Chondrocyte (in vitro differentiated cells): Measurements from ENCODE around the gene PES1. TPM values are rescaled to one million over a fixed set of nuclear protein-coding genes. Genes with fewer than 3 reads are reported as not detected.

Experiments
- DNase-seq: peaks from one replicate; pipeline ENCODE4 v3.0.0; 2021; ENCODE audit warnings: mixed read lengths, low spot score
- H3K27ac Mint-ChIP-seq: one replicate; pipeline ENCODE4 v1.8.0; 2021; ENCODE audit warnings: mild to moderate bottlenecking, moderate library complexity, mixed read lengths; ENCODE audit not compliant: unreplicated experiment
- H3K27me3 Mint-ChIP-seq: 2 replicates; pipeline ENCODE4 v1.8.0; 2021; ENCODE audit warnings: low read depth, mixed read lengths
- H3K36me3 Mint-ChIP-seq: 2 replicates; pipeline ENCODE4 v1.8.0; 2021; ENCODE audit warnings: low read depth, mixed read lengths
- H3K4me1 Mint-ChIP-seq: 2 replicates; pipeline ENCODE4 v1.8.0; 2021; ENCODE audit warnings: low read depth, mild to moderate bottlenecking, mixed read lengths
- H3K4me3 Mint-ChIP-seq: one replicate; pipeline ENCODE4 v1.8.0; 2021; ENCODE audit warnings: mild to moderate bottlenecking, moderate library complexity, mixed read lengths; ENCODE audit not compliant: unreplicated experiment
- H3K9me3 Mint-ChIP-seq: 2 replicates; pipeline ENCODE4 v1.8.0; 2021; ENCODE audit warnings: low read depth, mixed read lengths
- CTCF ChIP-seq: fragments of 200-600 bp; sonication (generic); IDR thresholded peaks from 2 replicates; pipeline ENCODE4 v1.5.0; 2021; ENCODE audit warnings: antibody characterized with exemption, mild to moderate bottlenecking, moderate library complexity
- total RNA-seq: library from RNA; stranded (reverse); gene quantifications from 3 replicates; pipeline ENCODE4 v1.2.1, GENCODE V29; 2021

The PES1 gene
- total RNA-seq, 1 donor from 2014 or later = 53.6 TPM

DNA sequence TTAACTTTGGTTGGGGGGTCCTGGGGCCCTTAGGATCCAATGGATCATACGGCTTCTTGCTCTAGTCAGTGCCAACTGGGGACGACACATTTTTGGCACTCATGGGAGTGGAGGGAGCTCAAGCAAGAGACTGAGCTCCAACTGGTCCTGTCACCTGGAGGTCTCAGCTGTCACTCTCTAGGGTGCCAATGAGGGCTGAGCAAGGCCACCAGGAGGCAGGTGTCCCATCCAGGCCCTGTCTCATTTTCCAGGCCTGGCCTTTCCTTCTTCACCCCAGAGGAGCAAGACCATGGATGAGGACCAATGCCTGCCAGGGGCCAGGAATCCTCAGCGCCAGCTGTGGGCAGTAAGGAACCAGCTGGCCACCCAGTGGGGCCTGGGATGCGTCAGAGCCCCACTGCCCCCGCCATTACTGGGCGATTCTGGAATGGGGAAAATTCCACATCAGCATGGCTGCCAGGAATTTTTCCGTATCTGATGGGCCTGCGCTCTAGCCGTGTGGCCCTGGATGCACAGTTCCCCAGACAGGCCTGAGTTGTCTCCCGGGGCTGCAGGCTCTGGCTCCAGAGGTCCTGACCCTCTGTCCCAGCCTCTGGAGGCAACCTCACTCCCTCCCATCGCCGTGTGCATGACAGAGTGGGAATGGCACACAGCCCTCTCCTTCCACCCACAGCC is 16.6 kb downstream of the PES1 start:
- Mint-ChIP-seq H3K4me3 (peak overlapping the region; percentile 60), H3K4me1 (peaks cover 18% of the 10 kb centered on the region), H3K9me3 (no peaks in the 10 kb centered on the region), H3K27me3 (peaks cover 3% of the 10 kb centered on the region), H3K36me3 (peaks cover 33% of the 10 kb centered on the region), H3K27ac (no peak overlapping the region)
- peak; percentile 42 for TF ChIP-seq CTCF
- no peak for DNase-seq

GRCh38 chr22:30574095-30574981 is 17.4 kb downstream of the PES1 start, which contains the start of gene GAL3ST1:
Gene GAL3ST1 (minus strand): TSS chr22:30574665. CDS start chr22:30557392, 17,273 bp downstream.
- H3K27me3 Mint-ChIP-seq = peaks cover 4% of the 10 kb centered on the region
- peak within 1 kb of the TSS; percentile 60 for H3K4me3 Mint-ChIP-seq
- H3K9me3 Mint-ChIP-seq = no peaks in the 10 kb centered on the region
- H3K4me1 Mint-ChIP-seq = peaks cover 18% of the 10 kb centered on the region
- H3K27ac Mint-ChIP-seq = no peak within 1 kb of the TSS
- peaks cover 25% of the 10 kb centered on the region for H3K36me3 Mint-ChIP-seq
- no peak for TF ChIP-seq CTCF
- DNase-seq = no peak

DNA sequence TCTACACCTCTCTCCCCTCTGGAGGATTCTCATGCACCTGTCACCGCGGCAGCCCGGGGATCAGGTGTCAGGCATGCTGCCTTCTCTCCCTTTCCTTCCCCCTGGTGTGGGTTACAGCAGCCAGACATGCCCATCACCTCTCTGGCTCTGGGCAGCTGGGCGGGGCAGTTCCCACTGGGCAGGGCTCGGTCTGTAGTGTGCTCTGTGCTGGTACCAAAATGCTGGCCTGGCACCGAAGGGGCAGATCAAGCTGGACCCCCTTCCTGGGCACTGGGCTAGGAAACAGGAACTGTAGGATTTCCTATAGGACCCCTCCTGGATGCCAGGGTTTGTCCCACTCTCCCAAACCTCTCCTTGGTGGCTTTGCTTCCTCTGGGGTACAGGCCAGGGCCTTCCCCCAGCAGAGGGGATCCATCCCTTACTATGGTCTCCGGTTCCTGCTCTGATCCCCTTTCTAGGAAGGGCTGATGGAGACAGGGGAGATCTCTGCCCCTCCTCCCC is 18.1 kb downstream of the PES1 start:
- H3K4me3 Mint-ChIP-seq = no peak overlapping the region
- TF ChIP-seq CTCF = no peak
- H3K36me3 Mint-ChIP-seq = peaks cover 19% of the 10 kb centered on the region
- no peak overlapping the region for H3K27ac Mint-ChIP-seq
- H3K9me3 Mint-ChIP-seq = no peaks in the 10 kb centered on the region
- no peak for DNase-seq
- H3K4me1 Mint-ChIP-seq = peaks cover 18% of the 10 kb centered on the region
- H3K27me3 Mint-ChIP-seq = peaks cover 4% of the 10 kb centered on the region

DNA sequence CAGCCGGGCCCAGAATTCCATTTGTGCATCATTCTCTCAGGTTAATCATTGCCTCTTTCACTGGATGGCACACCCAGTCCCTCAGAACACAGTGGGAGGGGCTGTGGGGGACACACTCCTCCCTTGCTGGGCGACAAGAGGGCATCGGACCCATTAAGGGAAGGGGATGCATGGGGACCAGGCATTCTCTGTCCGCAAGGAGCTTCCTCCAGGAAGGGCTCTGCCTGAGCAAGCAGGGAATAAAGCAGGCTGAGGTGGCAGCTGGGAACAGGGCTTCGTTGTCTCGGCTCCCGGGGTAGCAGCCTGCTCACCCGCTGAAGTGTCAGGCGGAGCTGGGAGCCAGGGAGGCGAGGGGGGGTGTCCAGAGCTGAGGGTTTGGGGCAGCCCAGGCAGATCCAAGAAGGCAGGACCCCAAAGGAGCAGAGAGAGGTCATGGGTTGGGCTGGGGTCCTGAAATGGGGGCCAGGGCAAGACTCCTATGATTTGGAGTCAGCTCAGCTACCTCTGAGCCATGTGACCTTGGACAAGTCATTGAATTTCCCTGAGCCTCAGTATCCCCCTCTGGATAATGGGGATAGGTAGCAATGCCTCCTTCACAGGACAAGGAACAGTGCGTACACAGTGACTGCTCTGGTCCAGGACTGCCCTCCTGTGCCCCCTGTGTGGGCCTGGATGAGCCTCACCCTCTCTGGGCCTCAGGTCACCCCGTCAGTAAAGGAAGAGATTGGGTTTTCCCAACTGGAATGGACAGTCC is 18.7 kb downstream of the PES1 start:
- Mint-ChIP-seq H3K36me3 (peaks cover 17% of the 10 kb centered on the region), H3K27ac (no peak overlapping the region), H3K27me3 (peaks cover 4% of the 10 kb centered on the region), H3K4me1 (peaks cover 18% of the 10 kb centered on the region), H3K9me3 (no peaks in the 10 kb centered on the region), H3K4me3 (no peak overlapping the region)
- DNase-seq = no peak
- no peak for TF ChIP-seq CTCF

DNA sequence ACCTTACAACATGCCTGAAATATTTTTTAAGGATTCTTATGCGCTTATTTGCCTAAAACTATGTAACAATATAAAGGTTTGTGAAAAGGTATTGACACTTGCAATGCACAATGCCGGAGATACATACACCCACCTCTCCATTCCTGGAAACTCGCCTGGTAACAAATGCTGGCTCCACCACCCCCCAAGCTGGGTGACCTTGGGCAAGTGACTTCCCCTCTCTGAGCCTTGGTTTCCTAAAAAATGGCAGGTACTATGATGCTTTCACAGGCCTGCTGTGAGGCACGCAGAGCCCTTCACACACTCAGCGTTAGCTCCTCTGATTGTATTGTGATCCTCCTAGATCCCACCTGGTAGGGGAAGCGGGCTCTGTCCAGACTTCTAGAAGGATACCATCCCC is 19.5 kb downstream of the PES1 start:
- peaks cover 18% of the 10 kb centered on the region for H3K4me1 Mint-ChIP-seq
- no peak overlapping the region for H3K4me3 Mint-ChIP-seq
- H3K9me3 Mint-ChIP-seq = no peaks in the 10 kb centered on the region

More for the DNA sequence above, 19.5 kb downstream of the PES1 start:
- DNase-seq = no peak
- peaks cover 12% of the 10 kb centered on the region for H3K36me3 Mint-ChIP-seq
- no peak for TF ChIP-seq CTCF
- H3K27ac Mint-ChIP-seq = no peak overlapping the region
- peaks cover 7% of the 10 kb centered on the region for H3K27me3 Mint-ChIP-seq
